ENCODE data around the gene SNX22.

- TF ChIP-seq CTCF (IDR thresholded peaks at IDR 0.05; ENCODE audit: low read depth, low read length) (no peak), EZH2phosphoT487 (IDR thresholded peaks at IDR 0.05; ENCODE audit: low read depth) (no peak)
Observed at GRCh38 chr15:64133623-64134344, 17.7 kb upstream of the SNX22 start.
